NCI-H69 (cell line): Measurements from ENCODE around the gene MSANTD7.

Experiments used
- DNase-seq: peaks from one replicate; lab custom pipeline; 2025; lab: John Stamatoyannopoulos, UW

The MSANTD7 gene

DNA sequence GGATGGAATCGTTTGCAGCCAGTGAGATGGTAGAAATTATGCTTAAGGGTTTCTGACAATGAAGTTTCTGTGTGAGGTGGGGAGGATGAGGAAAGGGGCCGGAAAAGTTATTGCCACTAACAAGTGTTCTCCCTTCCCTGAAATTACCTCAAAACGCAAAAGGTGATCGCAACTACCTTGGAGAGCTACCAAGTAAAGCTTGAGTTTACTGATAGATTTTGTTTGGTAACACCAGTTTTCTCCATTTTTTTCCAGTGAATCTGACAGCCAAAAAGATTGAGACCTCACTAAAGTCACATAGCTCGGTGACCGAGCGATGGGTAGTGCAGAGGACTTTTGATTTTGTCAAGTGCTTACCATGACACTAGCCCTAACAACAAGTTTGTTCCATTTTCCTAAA is 42.1 kb downstream of the MSANTD7 start:
- no peak for DNase-seq

- DNase-seq: no peak
Observed at GRCh38 chr10:14884082-14884481, 46.0 kb downstream of the MSANTD7 start.
